GM19438 (cell line): ENCODE results near the gene RDH5.

Experiments used
- ATAC-seq: cut with Tn5 transposase; IDR thresholded peaks from one replicate; pipeline ENCODE4 v1.9.1; 2021; ENCODE audit warnings: low read depth; ENCODE audit not compliant: unreplicated experiment

The RDH5 gene

GRCh38 chr12:55720071-55720564, at the start of gene RDH5:
Gene RDH5 (plus strand): TSS chr12:55720393. CDS start chr12:55721185, 792 bp downstream.
- ATAC-seq: no peak

GRCh38 chr12:55671746-55672145, 48.4 kb upstream of the RDH5 start:
- ATAC-seq: no peak

GRCh38 chr12:55673638-55674037, 46.6 kb upstream of the RDH5 start:
- peak; percentile 100 for ATAC-seq

- no peak for ATAC-seq
Observed at GRCh38 chr12:55675666-55676065, 44.5 kb upstream of the RDH5 start.

- no peak for ATAC-seq
Observed at GRCh38 chr12:55676707-55677106, 43.5 kb upstream of the RDH5 start.

- no peak for ATAC-seq
Observed at GRCh38 chr12:55679691-55680090, 40.5 kb upstream of the RDH5 start.

- ATAC-seq: no peak
Observed at GRCh38 chr12:55681142-55682077, 38.8 kb upstream of the RDH5 start.

GRCh38 chr12:55682087-55682796, 38.0 kb upstream of the RDH5 start:
- ATAC-seq: no peak

- no peak for ATAC-seq
Observed at GRCh38 chr12:55683676-55684075, 36.5 kb upstream of the RDH5 start.

- ATAC-seq: no peak
Observed at GRCh38 chr12:55684761-55685370, 35.3 kb upstream of the RDH5 start.

- ATAC-seq: no peak
Observed at GRCh38 chr12:55685671-55686070, 34.5 kb upstream of the RDH5 start.

GRCh38 chr12:55686366-55687010, 33.7 kb upstream of the RDH5 start:
- no peak for ATAC-seq

GRCh38 chr12:55687746-55688145, 32.4 kb upstream of the RDH5 start:
- ATAC-seq: no peak

- no peak for ATAC-seq
Observed at GRCh38 chr12:55688716-55689655, 31.2 kb upstream of the RDH5 start.

GRCh38 chr12:55692631-55693322, 27.4 kb upstream of the RDH5 start:
- no peak for ATAC-seq

GRCh38 chr12:55693323-55694187, 26.6 kb upstream of the RDH5 start:
- ATAC-seq: no peak

GRCh38 chr12:55694188-55694515, 26.0 kb upstream of the RDH5 start:
- no peak for ATAC-seq

- ATAC-seq: no peak
Observed at GRCh38 chr12:55694651-55695050, 25.5 kb upstream of the RDH5 start.
